Adrenal gland (tissue), 12 donors: ENCODE data around the gene YY1. TPM values are rescaled to one million over a fixed set of nuclear protein-coding genes. Genes with fewer than 3 reads are reported as not detected.
"Not testable (repeated sequence)": the region's sequence is repeated elsewhere in the genome, so short reads cannot be mapped to it uniquely, and the experiment has no call there.

ENCODE experiments used
- DNase-seq, 7 donors: peaks; one replicate each; pipeline ENCODE4 v3.0.0-alpha.2; 2019 to 2020
- H3K27ac ChIP-seq, 5 donors: fragments of 200-600 bp; sonication (generic) in 4 of 5; 1 replicate in 3 of 5; 2 replicates in 2 of 5; pipeline versions ENCODE4 v1.5.1 to v1.8.0; 2016 to 2020; ENCODE audit warnings: mild to moderate bottlenecking in 1 of 5
- H3K27me3 ChIP-seq: fragments of 200-600 bp; 2 replicates; pipeline ENCODE4 v1.8.0; 2021
- H3K36me3 ChIP-seq, 2 donors: fragments of 200-600 bp; replicated peaks in 1 of 2; 1 replicate in 1 of 2; 2 replicates in 1 of 2; pipeline versions ENCODE4 v1.5.1 to v1.8.0; 2018 to 2022
- H3K4me1 ChIP-seq, 2 donors: fragments of 200-600 bp; replicated peaks in 1 of 2; 1 replicate in 1 of 2; 2 replicates in 1 of 2; pipeline versions ENCODE4 v1.5.1 to v1.8.0; 2018 to 2021
- H3K4me3 ChIP-seq, 4 donors: fragments of 200-600 bp; sonication (generic) in 3 of 4; one replicate each; pipeline ENCODE4 v1.5.1; 2016 to 2018
- H3K9me3 ChIP-seq, 3 donors: fragments of 200-600 bp; sonication (generic) in 1 of 3; replicated peaks in 1 of 3; 1 replicate in 2 of 3; 2 replicates in 1 of 3; pipeline versions ENCODE4 v1.5.1 to v1.8.0; 2016 to 2021
- CTCF ChIP-seq, 6 experiments: fragments of 450-650 bp in 4 of 6; fragments of 200-600 bp in 2 of 6; sonication (generic) in 1 of 6; IDR thresholded peaks; 1 replicate in 5 of 6; 2 replicates in 1 of 6; pipeline versions ENCODE4 v1.5.1 to v1.8.0; 2016 to 2021; ENCODE audit warnings: antibody characterized with exemption in 6 of 6, mild to moderate bottlenecking in 2 of 6, moderate library complexity in 1 of 6
- POLR2A ChIP-seq, 2 donors: fragments of 450-650 bp; IDR thresholded peaks; one replicate each; pipeline ENCODE4 v1.6.1; 2017; ENCODE audit warnings: antibody characterized with exemption in 2 of 2, mild to moderate bottlenecking in 2 of 2, moderate library complexity in 1 of 2
- WGBS, 4 donors: extraction: QIAGEN DNeasy Blood & Tissue Kit in 2 of 4; methylation state at CpG; one replicate each; pipeline versions ENCODE4 v1.1.5 to v1.1.7; 2013 to 2017; 5-methylcytosine and 5-hydroxymethylcytosine counted together
- intact Hi-C, 2 donors: fragments of 100-400 bp; cut with DNase I; formaldehyde crosslinking; loops; one replicate each; pipeline versions ENCODE4 v1.14.1 to v1.15.0; 2022 to 2023
- polyA plus RNA-seq, 3 donors: library from polyadenylated mRNA; stranded (reverse); fragments of 200-250 nt in 2 of 3; fragments of 350-450 nt in 1 of 3; fragmentation: Illumina TruSeq in 1 of 3; extraction: RNeasy Lipid Tissue Mini Kit (QIAGEN cat#74804) in 1 of 3; gene quantifications; one replicate each; pipeline ENCODE4 v1.2.3, GENCODE V29; 2013 to 2014
- total RNA-seq, 9 donors: library from RNA; depleted of rRNA in 4 of 9; stranded (reverse); fragments of >200 nt in 4 of 9; fragments of 120-200 nt in 1 of 9; fragmentation: NEBNext Ultra II Directional in 1 of 9; extraction: Animal tissue kit (Norgen Biotek cat#: 25700) in 1 of 9; gene quantifications; one replicate each; pipeline versions ENCODE4 v1.1.0 to v1.2.4, GENCODE V29; 2013 to 2023
- donor health status: healthy with polysubstance abuse.
- donor health status: Bipolar disorder and iron deficiency.
- donor health status: DM: yes; HTN: yes; CAD: no.
- donor health status: DM: no; HTN: no; CAD: no.
- donor health status: DM: no; HTN: no; CAD: no.
- donor health status: DM: yes; HTN: yes; CAD: no.

YY1 gene
- total and polyA plus RNA-seq, 12 donors, result 20.1 to 79.7 (median 52.4) TPM

- DNase-seq, result no peak
- Histone ChIP-seq H3K27me3 (no peaks in the 10 kb centered on the region), H3K9me3 (no peaks in the 10 kb centered on the region), H3K4me3 (no peak overlapping the region), H3K36me3 (no peaks in the 10 kb centered on the region), H3K4me1 (no peaks in the 10 kb centered on the region), H3K27ac (no peak overlapping the region)
- 82 to 91% (median 86%) methylated on average over 5 of the region's 5 CpGs for WGBS, 4 donors
- TF ChIP-seq CTCF (IDR thresholded peaks at IDR 0.05) (no peak), POLR2A (IDR thresholded peaks at IDR 0.05) (no peak)
- intact Hi-C loops, result no loop called here
These were observed 8.6 kb upstream of the YY1 start for GRCh38 chr14:100230361-100230760.

DNA sequence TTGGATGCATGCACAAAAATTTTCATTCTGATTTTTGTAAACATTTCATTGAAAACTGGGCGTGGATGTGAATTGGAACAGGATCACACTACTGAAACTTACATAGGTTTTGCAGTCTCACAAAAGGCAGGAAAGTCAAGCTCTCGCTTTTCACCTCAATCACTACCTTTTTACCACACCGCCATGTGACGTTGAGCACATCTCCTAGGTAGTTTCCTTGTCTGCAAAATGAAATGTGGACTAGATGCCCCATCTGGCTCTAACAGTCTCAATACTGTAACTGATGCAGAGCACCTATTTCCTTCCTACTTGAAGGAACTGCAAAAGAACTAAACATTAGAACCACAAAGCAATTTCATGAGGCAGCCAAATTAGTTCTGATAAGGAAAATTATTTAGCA lies 4.4 kb upstream of the YY1 start:
- H3K27me3 ChIP-seq, result no peaks in the 10 kb centered on the region
- no peak for DNase-seq

DNA sequence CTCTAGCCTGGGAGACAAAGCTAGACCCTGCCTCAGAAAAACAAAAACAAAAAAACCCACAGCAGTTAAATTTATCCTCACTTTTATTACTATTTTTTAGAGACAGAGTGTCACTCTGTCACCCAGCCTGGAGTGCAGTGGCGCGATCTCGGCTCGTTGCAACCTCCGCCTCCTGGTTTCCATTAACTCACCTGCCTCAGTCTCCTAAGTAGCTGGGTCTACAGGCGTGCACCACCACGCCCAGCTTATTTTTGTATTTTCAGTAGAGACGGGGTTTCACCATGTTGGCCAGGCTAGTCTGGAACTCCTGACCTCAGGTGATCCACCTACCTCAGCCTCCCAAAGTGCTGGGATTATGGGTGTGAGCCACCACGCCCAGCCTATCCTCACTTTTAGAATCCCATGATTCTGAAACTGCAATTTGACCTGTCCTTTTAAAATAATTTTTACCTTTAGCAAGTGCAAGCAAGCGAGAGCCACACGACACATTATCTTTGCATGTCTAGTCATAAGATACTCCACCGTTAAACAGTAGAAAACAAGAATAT lies 2.6 kb upstream of the YY1 start:
- H3K9me3 ChIP-seq, H3K27ac ChIP-seq, H3K4me3 ChIP-seq, H3K27me3 ChIP-seq, DNase-seq, H3K36me3 ChIP-seq, intact Hi-C loops: not testable (repeated sequence)
- 82 to 88% (median 86%) methylated on average over 12 of the region's 12 CpGs for WGBS, 4 donors
- peaks cover 20 to 21% of the 10 kb centered on the region in 2 donors for H3K4me1 ChIP-seq

More for the DNA sequence above, 4.4 kb upstream of the YY1 start:
- intact Hi-C loops, result no loop called here
- Histone ChIP-seq H3K4me1 (peaks cover 15 to 18% of the 10 kb centered on the region in 2 donors), H3K9me3 (no peaks in the 10 kb centered on the region), H3K27ac (no peak overlapping the region), H3K4me3 (no peak overlapping the region), H3K36me3 (no peaks in the 10 kb centered on the region)
- TF ChIP-seq CTCF (IDR thresholded peaks at IDR 0.05) (no peak), POLR2A (IDR thresholded peaks at IDR 0.05) (no peak)
- 75 to 88% (median 81%) methylated on average over 4 of the region's 4 CpGs for WGBS, 4 donors

- Histone ChIP-seq H3K4me3 (no peak overlapping the region), H3K36me3 (no peaks in the 10 kb centered on the region), H3K9me3 (no peaks in the 10 kb centered on the region), H3K4me1 (peaks cover 25 to 27% of the 10 kb centered on the region in 2 donors), H3K27me3 (no peaks in the 10 kb centered on the region), H3K27ac (peak overlapping the region in 2 of 5 donors; percentile 99 to 100)
- DNase-seq, result no peak
- TF ChIP-seq CTCF (IDR thresholded peaks at IDR 0.05), result no peak
- no peak for TF ChIP-seq POLR2A (IDR thresholded peaks at IDR 0.05)
- intact Hi-C loops, result no loop called here
These were observed 2.1 kb upstream of the YY1 start for GRCh38 chr14:100236881-100237280.

GRCh38 chr14:100237735-100238418 lies 1.1 kb upstream of the YY1 start:
- 0 to 1% (median 1%) methylated on average over 14 to 64 of the region's 64 CpGs for WGBS, 4 donors
- Histone ChIP-seq H3K36me3 (no peaks in the 10 kb centered on the region), H3K4me3 (peak overlapping the region; percentile 33 to 100 (median 74)), H3K27ac (peak overlapping the region; percentile 98 to 100 (median 99)), H3K27me3 (no peaks in the 10 kb centered on the region), H3K9me3 (no peaks in the 10 kb centered on the region), H3K4me1 (peaks cover 28 to 37% of the 10 kb centered on the region in 2 donors)
- peak; percentile 61 to 81 (median 69) for DNase-seq
- intact Hi-C loops, result no loop called here
- no peak for TF ChIP-seq POLR2A (IDR thresholded peaks at IDR 0.05)
- TF ChIP-seq CTCF (IDR thresholded peaks at IDR 0.05), result peak in 1 of 6 experiments; percentile 6
